Panc1 (cell line): ENCODE data around the gene GRIK4.

ENCODE experiments used
- POLR2AphosphoS5 ChIP-seq: IDR thresholded peaks from 2 replicates; pipeline ENCODE4 v1.6.1; 2012; ENCODE audit warnings: mild to moderate bottlenecking, low read depth, low read length, moderate library complexity
- REST ChIP-seq, 2 experiments: IDR thresholded peaks; 2 replicates each; pipeline ENCODE4 v1.6.1; 2011 to 2012; ENCODE audit warnings: low read depth in 2 of 2, control low read depth in 1 of 2, low read length in 1 of 2, mild to moderate bottlenecking in 1 of 2, moderate library complexity in 1 of 2; ENCODE audit not compliant: insufficient read depth in 1 of 2
- TCF7L2 ChIP-seq: IDR thresholded peaks from 2 replicates; pipeline ENCODE4 v1.6.1; 2011; ENCODE audit warnings: mild to moderate bottlenecking, low read depth, low read length, inconsistent platforms
- TF ChIP-seq, protein P1 (sequence below): fragments of 450-650 bp; IDR thresholded peaks from 2 replicates; pipeline ENCODE4 v1.5.1; 2017; ENCODE audit warnings: mild to moderate bottlenecking

- TF ChIP-seq, protein P1, sequence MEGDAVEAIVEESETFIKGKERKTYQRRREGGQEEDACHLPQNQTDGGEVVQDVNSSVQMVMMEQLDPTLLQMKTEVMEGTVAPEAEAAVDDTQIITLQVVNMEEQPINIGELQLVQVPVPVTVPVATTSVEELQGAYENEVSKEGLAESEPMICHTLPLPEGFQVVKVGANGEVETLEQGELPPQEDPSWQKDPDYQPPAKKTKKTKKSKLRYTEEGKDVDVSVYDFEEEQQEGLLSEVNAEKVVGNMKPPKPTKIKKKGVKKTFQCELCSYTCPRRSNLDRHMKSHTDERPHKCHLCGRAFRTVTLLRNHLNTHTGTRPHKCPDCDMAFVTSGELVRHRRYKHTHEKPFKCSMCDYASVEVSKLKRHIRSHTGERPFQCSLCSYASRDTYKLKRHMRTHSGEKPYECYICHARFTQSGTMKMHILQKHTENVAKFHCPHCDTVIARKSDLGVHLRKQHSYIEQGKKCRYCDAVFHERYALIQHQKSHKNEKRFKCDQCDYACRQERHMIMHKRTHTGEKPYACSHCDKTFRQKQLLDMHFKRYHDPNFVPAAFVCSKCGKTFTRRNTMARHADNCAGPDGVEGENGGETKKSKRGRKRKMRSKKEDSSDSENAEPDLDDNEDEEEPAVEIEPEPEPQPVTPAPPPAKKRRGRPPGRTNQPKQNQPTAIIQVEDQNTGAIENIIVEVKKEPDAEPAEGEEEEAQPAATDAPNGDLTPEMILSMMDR = no peak
- TF ChIP-seq TCF7L2 = no peak
- no peak for TF ChIP-seq REST (IDR thresholded peaks at IDR 0.05; ENCODE audit: insufficient read depth in 1 of 2, low read depth in 2 of 2, low read length in 1 of 2)
- no peak for TF ChIP-seq POLR2AphosphoS5
Measured at GRCh38 chr11:120971825-120972224, 460.3 kb downstream of the GRIK4 start.
